Stimulated activated naive CD4-positive, alpha-beta T cell (primary cell): Measurements from ENCODE around the gene RARA.
A peak's percentile ranks its signal among the peaks of the same experiment; 100 is the strongest.
"Not testable (repeated sequence)": the region's sequence is repeated elsewhere in the genome, so short reads cannot be mapped to it uniquely, and the experiment has no call there.

Experiments
- DNase-seq, 6 experiments: peaks; one replicate each; lab custom pipeline; 2025; lab: John Stamatoyannopoulos, UW

Gene RARA

GRCh38 chr17:40298726-40299125, 10.3 kb upstream of the RARA start:
- no peak for DNase-seq

- DNase-seq, result not testable (repeated sequence)
Observed at GRCh38 chr17:40299159-40299757, 9.7 kb upstream of the RARA start.

GRCh38 chr17:40301315-40301714, 7.7 kb upstream of the RARA start:
- DNase-seq, result no peak

GRCh38 chr17:40303009-40303657, 5.8 kb upstream of the RARA start:
- peak in 5 of 6 experiments; percentile 21 to 76 (median 33) for DNase-seq

GRCh38 chr17:40303708-40304551, 5.0 kb upstream of the RARA start:
- DNase-seq, result no peak

GRCh38 chr17:40304552-40304863, 4.5 kb upstream of the RARA start:
- DNase-seq, result not testable (repeated sequence)

GRCh38 chr17:40304866-40305265, 4.1 kb upstream of the RARA start:
- DNase-seq, result not testable (repeated sequence)

- no peak for DNase-seq
Observed at GRCh38 chr17:40306395-40306794, 2.6 kb upstream of the RARA start.

GRCh38 chr17:40307001-40307730, 1.8 kb upstream of the RARA start:
- peak in 1 of 6 experiments; percentile 18 for DNase-seq

GRCh38 chr17:40307740-40308239, 1.2 kb upstream of the RARA start:
- DNase-seq, result no peak

- no peak for DNase-seq
Observed at GRCh38 chr17:40309949-40310510, 1.1 kb downstream of the RARA start.

- no peak for DNase-seq
Observed at GRCh38 chr17:40310882-40311391, 2.0 kb downstream of the RARA start.

GRCh38 chr17:40311575-40311974, 2.6 kb downstream of the RARA start:
- DNase-seq, result no peak

- no peak for DNase-seq
Observed at GRCh38 chr17:40312131-40312731, 3.3 kb downstream of the RARA start.

GRCh38 chr17:40312893-40313667, 4.1 kb downstream of the RARA start:
- no peak for DNase-seq

GRCh38 chr17:40313668-40314583, 4.9 kb downstream of the RARA start:
- DNase-seq, result no peak

- DNase-seq, result peak in 1 of 6 experiments; percentile 52
Observed at GRCh38 chr17:40314584-40314956, 5.6 kb downstream of the RARA start.

- DNase-seq, result no peak
Observed at GRCh38 chr17:40315206-40315605, 6.2 kb downstream of the RARA start.
